Fibroblast of lung (primary cell): ENCODE results near the gene CEP120.

Experiments
- EZH2 ChIP-seq: IDR thresholded peaks from 2 replicates; pipeline ENCODE4 v1.5.1; 2012; ENCODE audit warnings: low read length, control low read depth, mild to moderate bottlenecking; ENCODE audit errors: missing control alignments
- TF ChIP-seq, protein P1 (sequence below), 2 donors: IDR thresholded peaks in 1 of 2; conservative IDR thresholded peaks in 1 of 2; 1 replicate in 1 of 2; 2 replicates in 1 of 2; pipeline ENCODE4 v1.5.1; 2011 to 2012; ENCODE audit warnings: low read length in 2 of 2, control low read depth in 1 of 2, inconsistent platforms in 1 of 2, low read depth in 1 of 2, mild to moderate bottlenecking in 1 of 2

DNA sequence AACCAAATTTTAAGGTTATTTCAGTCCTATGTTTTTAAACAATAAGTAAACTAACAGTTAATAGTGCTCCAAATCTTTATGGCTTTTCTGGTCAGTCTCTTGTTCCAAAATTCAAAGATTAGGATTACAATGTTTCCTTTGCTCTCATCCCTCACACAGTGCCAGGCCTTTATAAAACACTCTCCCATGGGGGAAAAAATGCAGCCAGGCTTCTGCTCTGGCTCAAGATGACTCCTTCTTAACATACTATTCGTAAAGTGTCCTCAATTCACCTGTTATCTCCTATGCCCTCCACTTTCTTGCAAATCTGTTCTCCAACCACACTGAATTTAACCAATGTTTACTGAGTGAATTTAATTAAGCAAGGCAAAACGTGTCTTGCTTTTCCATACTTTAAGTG lies 1.4 kb downstream of the CEP120 start:
- TF ChIP-seq, protein P1, sequence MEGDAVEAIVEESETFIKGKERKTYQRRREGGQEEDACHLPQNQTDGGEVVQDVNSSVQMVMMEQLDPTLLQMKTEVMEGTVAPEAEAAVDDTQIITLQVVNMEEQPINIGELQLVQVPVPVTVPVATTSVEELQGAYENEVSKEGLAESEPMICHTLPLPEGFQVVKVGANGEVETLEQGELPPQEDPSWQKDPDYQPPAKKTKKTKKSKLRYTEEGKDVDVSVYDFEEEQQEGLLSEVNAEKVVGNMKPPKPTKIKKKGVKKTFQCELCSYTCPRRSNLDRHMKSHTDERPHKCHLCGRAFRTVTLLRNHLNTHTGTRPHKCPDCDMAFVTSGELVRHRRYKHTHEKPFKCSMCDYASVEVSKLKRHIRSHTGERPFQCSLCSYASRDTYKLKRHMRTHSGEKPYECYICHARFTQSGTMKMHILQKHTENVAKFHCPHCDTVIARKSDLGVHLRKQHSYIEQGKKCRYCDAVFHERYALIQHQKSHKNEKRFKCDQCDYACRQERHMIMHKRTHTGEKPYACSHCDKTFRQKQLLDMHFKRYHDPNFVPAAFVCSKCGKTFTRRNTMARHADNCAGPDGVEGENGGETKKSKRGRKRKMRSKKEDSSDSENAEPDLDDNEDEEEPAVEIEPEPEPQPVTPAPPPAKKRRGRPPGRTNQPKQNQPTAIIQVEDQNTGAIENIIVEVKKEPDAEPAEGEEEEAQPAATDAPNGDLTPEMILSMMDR (conservative IDR thresholded peaks at IDR 0.05 in 1 of 2, IDR thresholded peaks at IDR 0.05 in 1 of 2; ENCODE audit: low read depth in 1 of 2, low read length in 2 of 2): no peak
- no peak for TF ChIP-seq EZH2
